OCI-LY1 (cell line): Measurements from ENCODE around the gene CDHR3.

Experiments used
- H2AFZ ChIP-seq: fragments of 200-600 bp; sonication (generic), shearing (Covaris generic); 2 replicates; pipeline ENCODE4 v1.6.0; 2014; ENCODE audit warnings: antibody characterized with exemption, mild to moderate bottlenecking, low read length
- H3F3A ChIP-seq: fragments of 200-600 bp; sonication (generic), shearing (Covaris generic); 2 replicates; pipeline ENCODE4 v1.6.0; 2014; ENCODE audit warnings: mild to moderate bottlenecking, antibody characterized with exemption, low read length, moderate library complexity; ENCODE audit not compliant: insufficient read depth
- H3K27ac ChIP-seq: fragments of 200-600 bp; sonication (generic); 2 replicates; pipeline ENCODE4 v1.5.1; 2014; ENCODE audit warnings: low read length, mixed run types, mild to moderate bottlenecking, low read depth; ENCODE audit not compliant: poor library complexity, severe bottlenecking
- H3K27me3 ChIP-seq: fragments of 200-600 bp; sonication (generic); 2 replicates; pipeline ENCODE4 v1.6.0; 2014; ENCODE audit warnings: antibody characterized with exemption, mild to moderate bottlenecking, low read length, moderate library complexity; ENCODE audit not compliant: insufficient read depth
- H3K36me3 ChIP-seq: fragments of 200-600 bp; sonication (generic); 2 replicates; pipeline ENCODE4 v1.6.1; 2014; ENCODE audit warnings: mild to moderate bottlenecking, antibody characterized with exemption, low read length, moderate library complexity, mixed read lengths; ENCODE audit not compliant: insufficient read depth
- H3K4me1 ChIP-seq: fragments of 200-600 bp; sonication (generic); 2 replicates; pipeline ENCODE4 v1.5.1; 2014; ENCODE audit warnings: mild to moderate bottlenecking, low read length, moderate library complexity; ENCODE audit not compliant: insufficient read depth, severe bottlenecking
- H3K4me2 ChIP-seq: fragments of 200-600 bp; sonication (generic), shearing (Covaris generic); 2 replicates; pipeline ENCODE4 v1.6.1; 2014; ENCODE audit warnings: low read length
- H3K4me3 ChIP-seq: fragments of 200-600 bp; sonication (generic); 2 replicates; pipeline ENCODE4 v1.5.1; 2014; ENCODE audit warnings: low read length, low read depth, mild to moderate bottlenecking, mixed read lengths; ENCODE audit not compliant: poor library complexity, severe bottlenecking
- H3K79me2 ChIP-seq: fragments of 200-600 bp; shearing (Covaris generic); 2 replicates; pipeline ENCODE4 v1.6.1; 2016; ENCODE audit warnings: mixed run types, low read length, mixed read lengths; ENCODE audit not compliant: insufficient read depth
- H3K9ac ChIP-seq: fragments of 200-600 bp; sonication (generic), shearing (Covaris generic); 2 replicates; pipeline ENCODE4 v1.6.1; 2014; ENCODE audit warnings: mild to moderate bottlenecking, low read length, mixed read lengths
- H3K9me2 ChIP-seq: fragments of 200-600 bp; sonication (generic), shearing (Covaris generic); 2 replicates; pipeline ENCODE4 v1.6.1; 2014; ENCODE audit warnings: low read depth, mild to moderate bottlenecking, low read length, mixed read lengths
- H3K9me3 ChIP-seq: fragments of 200-600 bp; shearing (Covaris generic); 2 replicates; pipeline ENCODE4 v1.6.1; 2014; ENCODE audit warnings: low read length, mixed read lengths
- H4K20me1 ChIP-seq: fragments of 200-600 bp; sonication (generic), shearing (Covaris generic); 2 replicates; pipeline ENCODE4 v1.6.0; 2016; ENCODE audit warnings: mild to moderate bottlenecking, low read length; ENCODE audit not compliant: insufficient read depth
- CTCF ChIP-seq: fragments of 200-600 bp; sonication (generic), shearing (Covaris generic); IDR thresholded peaks from 2 replicates; pipeline ENCODE4 v1.5.1; 2017; ENCODE audit warnings: mild to moderate bottlenecking, antibody characterized with exemption, low read length, moderate library complexity, mixed read lengths
- EZH2 ChIP-seq: fragments of 200-600 bp; sonication (generic), shearing (Covaris generic); IDR thresholded peaks from 2 replicates; pipeline ENCODE4 v1.8.0; 2017; ENCODE audit warnings: borderline replicate concordance, mixed run types, mild to moderate bottlenecking, antibody characterized with exemption, low read length, moderate library complexity, mixed read lengths

CDHR3 gene

GRCh38 chr7:105975770-105976417 is 12.8 kb downstream of the CDHR3 start:
- H3K4me3 ChIP-seq = no peak overlapping the region
- H3K79me2 ChIP-seq = no peaks in the 10 kb centered on the region
- no peaks in the 10 kb centered on the region for H3K9me3 ChIP-seq
- H3K9ac ChIP-seq = no peak overlapping the region
- H3K27ac ChIP-seq = no peak overlapping the region
- no peak overlapping the region for H3K4me2 ChIP-seq
- no peaks in the 10 kb centered on the region for H3K36me3 ChIP-seq
- no peak for TF ChIP-seq CTCF
- no peak for TF ChIP-seq EZH2
- no peaks in the 10 kb centered on the region for H3K9me2 ChIP-seq
- H3F3A ChIP-seq = no peaks in the 10 kb centered on the region
- 0 out of 2 replicates have a peak, but pooled peaks cover 6% of the 10 kb centered on the region for H3K27me3 ChIP-seq
- no peaks in the 10 kb centered on the region for H3K4me1 ChIP-seq
- no peaks in the 10 kb centered on the region for H4K20me1 ChIP-seq
- H2AFZ ChIP-seq = no peak overlapping the region

GRCh38 chr7:105976868-105977267 is 13.8 kb downstream of the CDHR3 start:
- Histone ChIP-seq H3K9me2 (no peaks in the 10 kb centered on the region), H3K79me2 (no peaks in the 10 kb centered on the region), H3K36me3 (no peaks in the 10 kb centered on the region), H3K4me3 (no peak overlapping the region), H3K27me3 (0 out of 2 replicates have a peak, but pooled peaks cover 6% of the 10 kb centered on the region), H4K20me1 (no peaks in the 10 kb centered on the region), H3K9me3 (no peaks in the 10 kb centered on the region), H3K27ac (no peak overlapping the region), H3K4me2 (no peak overlapping the region), H3K9ac (no peak overlapping the region), H2AFZ (no peak overlapping the region), H3F3A (no peaks in the 10 kb centered on the region), H3K4me1 (no peaks in the 10 kb centered on the region)
- TF ChIP-seq CTCF (no peak), EZH2 (no peak)

- no peak overlapping the region for H3K9ac ChIP-seq
- H3F3A ChIP-seq = no peaks in the 10 kb centered on the region
- no peaks in the 10 kb centered on the region for H3K9me3 ChIP-seq
- TF ChIP-seq CTCF (no peak), EZH2 (no peak)
- H3K4me2 ChIP-seq = no peak overlapping the region
- H3K4me1 ChIP-seq = no peaks in the 10 kb centered on the region
- H3K27ac ChIP-seq = no peak overlapping the region
- H3K36me3 ChIP-seq = no peaks in the 10 kb centered on the region
- H3K9me2 ChIP-seq = no peaks in the 10 kb centered on the region
- 0 out of 2 replicates have a peak, but pooled peaks cover 11% of the 10 kb centered on the region for H3K27me3 ChIP-seq
- no peaks in the 10 kb centered on the region for H3K79me2 ChIP-seq
- no peaks in the 10 kb centered on the region for H4K20me1 ChIP-seq
- no peak overlapping the region for H3K4me3 ChIP-seq
- no peak overlapping the region for H2AFZ ChIP-seq
Observed at GRCh38 chr7:105978035-105978434, 15.0 kb downstream of the CDHR3 start.
